ELR (cell line): ENCODE data around the gene MAL.
A peak's percentile ranks its signal among the peaks of the same experiment; 100 is the strongest.

ENCODE experiments used
- DNase-seq: peaks from one replicate; pipeline ENCODE4 v3.0.0-alpha.2; 2015; ENCODE audit warnings: low read depth

The MAL gene

DNA sequence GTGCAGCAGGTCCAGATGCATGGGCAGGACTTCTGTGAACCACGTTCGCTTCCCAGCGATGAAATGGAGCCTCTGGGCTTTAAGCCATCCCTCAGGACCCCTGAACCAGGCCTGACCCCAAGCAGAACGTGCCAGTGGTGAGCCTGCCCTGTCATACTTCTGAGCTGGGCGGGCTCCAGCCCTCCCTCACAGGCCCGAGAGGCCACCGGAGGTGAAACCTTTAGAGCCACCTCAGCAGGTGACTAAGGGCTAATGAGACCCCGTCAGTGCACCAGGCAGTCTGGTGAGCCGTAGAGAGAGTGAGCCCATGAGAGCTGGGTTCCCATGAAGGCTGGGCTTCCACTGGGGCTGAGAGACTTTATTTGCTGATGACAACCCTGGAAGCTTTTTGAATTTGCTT, 8.9 kb upstream of the MAL start:
- no peak for DNase-seq

DNA sequence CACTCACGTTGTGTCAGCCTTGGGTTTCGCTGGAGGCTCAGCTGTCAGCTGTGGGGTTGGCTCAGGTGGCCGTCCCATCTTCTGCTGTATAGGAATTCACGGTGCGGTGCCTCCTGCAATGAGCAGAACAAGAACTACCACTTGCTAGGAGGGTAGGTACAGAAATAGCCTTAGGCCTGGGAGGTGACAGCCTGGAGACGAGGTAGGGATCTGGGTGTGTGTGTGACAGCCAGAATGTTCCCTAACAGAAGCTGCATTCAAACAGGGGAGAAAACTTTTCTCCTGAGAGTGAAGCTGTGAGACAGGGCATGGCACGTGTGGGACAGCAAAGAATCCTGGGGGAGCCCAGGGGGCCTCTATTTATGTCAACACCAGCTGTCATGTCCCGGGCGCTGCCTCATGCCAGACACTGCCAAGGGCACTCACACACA, 8.4 kb upstream of the MAL start:
- DNase-seq, result no peak

DNA sequence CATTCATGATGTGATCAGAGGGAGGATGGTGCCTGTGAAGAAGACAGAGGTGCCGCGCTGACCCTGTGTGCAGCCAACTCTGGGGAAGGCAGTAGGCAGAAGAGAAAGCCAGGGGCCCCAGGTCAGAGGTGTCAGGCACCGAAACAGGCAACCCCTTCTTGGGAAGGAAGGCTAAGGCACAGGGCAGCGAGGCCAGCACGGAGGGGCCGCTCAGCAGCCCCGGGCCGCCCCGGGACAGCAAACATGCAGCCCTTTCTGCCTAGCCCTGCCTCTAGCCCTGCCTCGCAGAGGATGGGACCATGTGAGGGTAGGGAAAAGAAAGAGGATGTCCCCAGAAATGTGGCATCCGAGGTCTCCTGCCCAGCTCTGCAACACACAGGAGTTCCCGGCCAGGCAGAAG, 7.7 kb upstream of the MAL start:
- DNase-seq, result no peak

DNA sequence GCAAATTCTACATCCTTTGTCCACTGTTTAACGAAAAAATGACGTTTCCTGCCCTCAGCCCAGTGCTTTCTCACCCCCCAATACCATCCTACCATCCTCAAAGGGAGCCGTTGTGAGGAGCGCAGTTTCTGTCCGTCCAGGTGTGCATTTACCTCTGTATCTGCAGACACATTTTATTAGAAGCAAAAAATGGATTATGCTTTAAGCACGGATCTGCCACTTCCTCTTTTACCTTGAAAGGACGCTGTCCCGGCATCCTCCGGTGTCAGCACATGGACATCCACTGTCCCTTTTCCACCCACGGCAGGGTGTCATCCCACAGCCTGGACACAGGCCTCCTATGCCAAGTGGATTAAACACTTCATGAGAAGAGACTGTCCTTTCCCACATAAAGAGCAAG, 7.2 kb upstream of the MAL start:
- DNase-seq, result no peak

DNA sequence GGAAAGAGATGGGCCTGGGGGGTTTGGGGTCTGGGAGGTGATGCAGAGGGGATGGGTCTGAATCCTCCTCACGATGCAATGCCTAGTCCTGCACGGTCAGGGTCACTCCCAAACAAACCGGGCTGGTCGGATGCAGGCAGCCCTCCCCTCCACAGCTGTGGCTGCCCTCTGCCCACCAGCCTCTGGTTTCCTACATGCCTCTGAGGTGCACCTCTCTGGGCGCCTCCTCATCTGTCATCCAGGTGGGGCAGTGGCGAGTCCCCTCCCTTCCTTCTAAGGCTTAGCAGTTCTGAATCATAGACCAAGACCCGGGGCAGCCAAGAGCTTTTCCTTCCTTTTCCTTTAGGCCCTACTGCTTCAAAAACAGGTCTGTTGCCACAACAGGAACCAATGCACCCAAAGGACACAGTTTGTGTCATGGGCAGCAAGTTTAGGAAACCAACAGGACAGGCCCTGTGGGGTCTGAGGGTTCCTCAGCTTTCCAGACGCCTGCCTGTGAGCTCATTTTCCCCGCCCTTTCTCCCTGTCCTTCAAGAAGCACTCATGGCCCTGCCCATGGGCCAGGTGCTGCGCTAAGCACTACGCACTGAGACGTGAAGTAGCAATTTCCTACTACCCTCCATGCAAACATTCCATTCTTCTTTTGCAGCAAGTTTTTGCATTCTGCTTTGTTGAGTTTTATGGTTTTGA, 6.5 kb upstream of the MAL start:
- no peak for DNase-seq

DNA sequence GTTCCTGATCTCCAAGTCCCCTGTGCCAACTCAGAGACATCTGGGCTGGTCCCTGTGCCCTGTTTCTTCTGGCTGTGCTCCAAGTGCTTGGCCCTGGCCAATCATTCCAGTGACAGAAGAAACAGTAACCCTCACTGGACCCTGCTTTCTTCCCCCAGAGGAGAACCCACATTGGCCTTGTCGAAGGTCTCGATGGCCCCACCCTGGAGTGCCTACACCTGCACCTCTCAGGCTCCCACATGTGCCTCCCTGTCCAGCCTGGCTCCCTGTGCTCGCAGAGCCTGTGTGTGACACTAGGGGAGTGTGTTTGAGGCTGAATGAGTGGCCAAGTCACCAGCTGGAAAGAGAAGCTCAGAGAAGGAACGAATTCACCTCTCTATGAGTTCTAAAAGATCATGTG, 5.9 kb upstream of the MAL start:
- no peak for DNase-seq

DNA sequence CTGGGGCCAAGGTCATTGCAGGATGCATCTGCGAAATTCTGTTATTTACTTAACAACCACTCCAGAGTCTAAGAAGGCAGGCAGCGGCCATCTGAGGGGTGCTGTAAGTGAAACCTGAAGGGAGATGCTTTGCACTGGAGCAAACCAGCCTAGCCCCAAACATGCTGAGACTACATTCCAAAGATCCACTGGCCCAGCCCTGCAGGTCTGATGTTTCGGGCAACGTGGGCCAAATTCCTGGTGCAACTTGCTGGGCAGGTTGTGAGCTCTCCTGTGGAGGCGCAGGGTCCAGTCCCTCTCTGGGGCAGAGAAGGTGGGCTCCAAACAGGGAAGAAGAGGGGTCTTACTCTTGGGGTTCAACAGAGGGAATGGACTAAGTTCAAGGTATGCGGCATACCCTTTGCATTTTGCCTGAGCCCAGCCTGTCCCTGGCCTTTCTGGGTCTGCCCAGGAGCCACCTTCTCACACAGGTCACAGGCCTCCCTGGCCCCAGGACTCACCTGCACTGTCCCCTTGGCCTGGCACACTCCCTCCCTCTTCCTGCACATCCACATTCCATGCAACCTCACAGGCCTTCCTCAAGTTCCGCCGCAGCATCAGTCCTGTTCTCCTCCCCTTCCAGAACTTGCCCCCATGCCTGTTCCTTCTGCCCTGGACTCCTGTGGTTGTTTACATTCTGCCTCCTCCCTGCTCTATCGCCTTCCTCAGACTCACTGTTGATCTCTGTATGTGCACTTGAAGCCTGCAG, 5.1 kb upstream of the MAL start:
- DNase-seq, result no peak

DNA sequence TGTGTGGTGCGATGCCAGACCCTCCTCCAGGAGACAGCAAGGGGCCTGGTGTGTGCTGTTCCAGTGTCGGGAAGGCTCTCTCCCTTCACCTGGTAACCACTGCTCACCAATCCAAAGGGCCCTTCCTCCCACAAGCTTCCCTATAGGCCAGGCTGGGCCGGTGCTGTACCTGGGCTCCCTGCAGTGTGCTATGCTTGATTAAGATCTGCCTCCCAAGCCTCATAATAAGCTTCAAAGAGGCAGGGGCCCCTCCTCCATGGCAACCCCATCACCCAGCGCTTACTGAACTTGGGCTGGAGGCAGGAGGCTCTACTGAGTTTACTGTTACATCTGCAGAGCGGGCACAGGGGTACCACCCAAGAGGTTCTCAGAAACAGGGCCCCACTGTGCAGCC, 4.5 kb upstream of the MAL start:
- no peak for DNase-seq

DNA sequence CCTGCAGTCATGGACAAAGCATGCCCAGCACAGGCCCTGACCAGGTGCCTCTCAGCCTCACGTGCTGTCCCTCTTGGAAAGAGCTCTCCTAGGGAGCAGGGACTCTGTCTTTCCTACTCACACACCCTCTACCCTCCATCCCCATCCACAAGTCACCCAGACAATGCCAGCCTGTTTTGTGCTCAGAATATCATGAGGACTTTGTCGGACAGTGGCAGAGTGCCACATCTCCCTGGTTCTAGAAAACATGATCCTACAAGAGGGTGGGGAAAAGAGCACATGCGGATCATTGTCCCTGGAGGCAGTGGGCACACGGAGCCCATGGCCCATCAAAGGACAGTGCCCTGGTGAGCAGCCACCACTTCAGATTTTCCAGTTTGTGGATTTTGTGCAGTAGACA, 3.7 kb upstream of the MAL start:
- DNase-seq, result no peak

DNA sequence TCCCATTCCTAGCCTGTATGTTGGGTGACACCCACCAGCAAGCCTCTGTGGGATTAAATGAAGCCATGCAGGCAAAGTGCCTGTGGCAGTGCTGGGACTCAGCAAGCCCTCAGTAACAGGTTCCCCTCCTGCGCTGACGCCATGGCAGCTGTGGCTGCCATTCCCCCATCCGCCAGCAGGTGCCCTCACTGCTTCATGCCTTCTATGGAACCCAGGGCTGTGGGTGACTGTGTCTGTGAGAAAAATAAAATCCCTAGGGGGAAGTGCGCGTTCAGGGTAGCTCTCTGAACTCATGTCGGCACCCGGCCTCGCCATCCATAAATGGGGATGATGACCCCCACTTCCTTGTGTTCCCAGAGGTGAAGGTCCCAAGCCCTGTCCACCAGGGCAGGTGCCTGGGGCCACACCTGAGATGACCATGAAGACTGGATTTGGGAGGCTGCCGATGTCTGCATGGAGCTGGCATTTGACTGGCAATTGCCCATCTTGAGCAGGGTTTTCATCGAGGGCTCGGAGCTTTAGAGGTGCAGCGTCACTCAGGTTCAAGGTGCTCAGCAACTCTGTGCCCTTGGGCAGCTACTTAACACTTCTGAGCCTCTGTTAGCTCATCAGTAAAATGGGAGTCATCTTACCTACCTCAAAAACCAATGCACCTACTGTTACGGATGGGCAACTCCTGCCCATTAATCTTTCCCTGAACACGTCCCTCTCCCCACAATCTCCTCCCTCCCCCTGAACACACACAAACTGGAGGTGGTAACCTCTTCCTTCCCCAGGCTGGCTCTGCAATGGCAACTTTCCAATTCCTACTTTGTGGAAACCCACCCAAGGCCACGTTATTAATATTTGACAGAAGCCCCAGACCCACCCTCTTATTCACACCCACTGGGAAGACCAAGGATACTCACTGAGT, 2.9 kb upstream of the MAL start:
- peak; percentile 68 for DNase-seq

DNA sequence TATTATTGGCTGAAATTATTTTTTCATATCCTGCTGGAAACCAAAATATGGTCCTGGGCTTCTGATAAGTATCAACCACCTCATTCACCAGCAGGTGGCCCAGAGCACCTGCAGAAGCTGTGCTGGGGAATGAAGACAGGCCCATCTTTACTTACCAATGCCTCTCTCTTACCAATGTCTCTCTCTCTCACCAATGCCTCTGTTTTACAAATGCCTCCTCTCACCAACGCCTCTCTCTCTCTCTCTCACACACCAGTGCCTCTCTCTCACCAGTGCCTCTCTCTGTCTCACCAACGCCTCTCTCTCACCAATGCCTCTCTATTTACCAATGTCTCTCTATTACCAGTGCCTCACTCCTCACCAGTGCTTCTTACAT, 2.3 kb upstream of the MAL start:
- DNase-seq, result no peak

DNA sequence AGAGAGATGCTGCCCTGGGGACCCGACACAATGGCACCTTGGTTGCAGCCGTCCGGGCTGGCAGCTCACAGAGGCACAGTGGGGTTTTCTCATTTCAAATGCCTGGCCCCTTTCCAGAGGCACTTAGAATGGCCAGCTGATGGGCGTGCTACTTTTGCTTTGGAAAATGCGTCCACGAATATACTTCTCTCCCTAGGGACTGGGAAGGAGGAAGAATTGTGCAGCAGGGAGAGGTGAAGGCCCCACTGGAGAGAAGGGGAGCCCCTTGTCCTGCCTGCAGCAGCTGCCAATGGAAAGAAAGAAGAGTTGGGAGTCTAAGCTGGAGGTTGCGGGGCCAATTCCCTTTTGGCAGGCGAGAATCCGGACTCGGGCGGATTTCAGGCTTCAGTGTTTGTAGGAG, 1.1 kb upstream of the MAL start:
- DNase-seq, result no peak

DNA sequence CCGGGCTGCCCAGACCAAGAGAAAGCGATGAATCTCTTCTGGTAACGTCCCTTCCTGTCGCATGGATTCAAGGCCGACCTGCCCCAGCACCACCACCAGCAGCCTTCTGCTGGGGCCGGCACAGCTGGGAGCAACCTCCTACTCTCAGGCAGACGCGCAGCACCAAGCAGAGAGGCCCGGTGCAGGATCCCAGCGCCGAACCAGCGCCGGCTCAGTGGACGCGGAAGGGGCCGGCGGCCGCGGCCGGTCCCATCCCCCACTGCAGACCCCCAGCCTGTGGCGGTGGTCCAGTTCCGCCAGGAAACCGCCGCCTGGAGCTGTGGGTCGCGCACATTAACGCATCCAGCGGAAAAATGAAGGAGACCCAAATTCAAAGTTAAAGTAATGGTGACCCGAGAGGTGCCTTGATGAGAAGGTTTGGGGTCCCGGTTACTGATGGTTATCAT, 525 bp upstream of the MAL start:
- DNase-seq, result no peak

DNA sequence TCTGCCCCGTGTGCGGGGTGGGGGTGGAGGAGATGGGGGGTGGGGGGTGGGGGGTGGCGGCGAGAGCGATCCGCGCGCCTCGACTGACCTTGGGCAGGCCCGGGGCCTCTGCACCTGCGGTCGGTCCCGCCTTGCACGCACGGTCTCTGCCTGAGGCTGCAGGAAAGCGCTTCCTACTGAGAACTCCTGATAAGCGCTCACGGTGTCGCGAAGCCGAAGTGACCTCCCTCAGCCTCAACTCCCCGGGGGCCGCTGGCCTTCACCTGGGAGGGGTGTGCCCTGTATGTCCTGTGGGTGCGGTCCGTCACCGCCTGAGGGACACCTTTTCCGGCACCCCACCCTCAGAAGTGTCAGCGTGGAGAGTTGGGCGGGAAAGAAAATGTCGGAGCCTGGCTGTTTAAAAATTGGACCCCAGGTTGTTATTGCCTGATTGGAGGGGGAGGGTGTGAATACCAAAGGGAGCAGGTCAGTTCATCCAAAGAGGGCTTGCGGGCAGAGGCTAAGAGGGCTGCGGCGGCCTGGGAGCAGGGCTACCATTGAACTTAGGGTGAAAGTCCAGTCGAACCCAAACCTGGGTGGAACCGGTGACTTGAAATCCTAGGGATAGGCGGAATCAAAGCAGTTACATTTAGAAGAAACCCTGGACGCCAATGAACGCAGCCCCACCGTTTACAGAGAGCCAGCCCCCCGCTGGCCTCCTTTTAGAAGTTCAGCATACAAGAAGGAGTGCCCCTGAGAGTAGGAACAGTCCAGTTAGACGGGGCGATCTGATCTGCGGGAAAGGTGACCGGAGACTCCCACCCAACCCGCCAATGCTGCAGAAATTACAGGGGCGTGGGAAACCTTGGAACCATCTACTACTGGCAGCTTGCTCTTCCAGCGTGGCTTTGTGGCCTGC, 1.2 kb downstream of the MAL start:
- no peak for DNase-seq

DNA sequence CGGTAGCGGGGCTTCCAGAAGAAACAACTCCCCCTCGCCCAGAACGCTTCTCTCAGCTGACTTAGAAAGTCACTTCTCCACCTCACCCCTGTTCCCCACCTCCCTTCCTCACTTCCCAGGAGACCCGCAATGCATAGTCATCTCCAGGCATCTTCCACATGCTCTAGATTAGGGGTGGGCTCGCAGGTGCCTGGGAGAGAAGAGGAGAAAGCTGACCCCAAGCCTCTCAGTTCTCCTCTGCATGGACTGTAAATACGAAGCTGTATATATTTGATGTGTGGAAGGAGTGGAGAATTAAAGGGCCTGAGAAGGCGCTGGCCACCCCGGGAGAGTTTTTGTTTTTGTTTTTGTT, 1.8 kb downstream of the MAL start:
- no peak for DNase-seq

DNA sequence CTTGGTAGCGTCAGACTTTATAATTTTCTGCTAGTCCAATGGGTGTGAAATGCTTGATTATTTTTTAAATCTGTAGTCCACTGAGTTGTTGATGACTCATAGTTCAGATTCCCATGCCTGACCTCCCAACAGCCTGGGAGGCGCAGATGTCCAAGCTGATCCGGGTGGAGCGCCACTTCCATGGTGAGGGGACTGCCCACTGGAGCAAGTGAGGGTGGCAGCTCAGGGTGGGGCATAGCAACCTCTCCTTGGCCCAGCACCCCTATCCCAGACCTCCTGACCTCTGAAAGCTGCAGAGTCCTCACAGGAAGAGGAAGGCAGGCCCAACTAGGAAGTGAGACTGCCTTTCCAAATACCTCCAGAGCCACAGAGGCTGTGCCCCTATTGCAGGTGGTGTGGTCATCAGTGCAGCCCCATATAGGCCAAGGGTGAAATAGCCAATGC, 4.4 kb downstream of the MAL start:
- DNase-seq, result no peak

DNA sequence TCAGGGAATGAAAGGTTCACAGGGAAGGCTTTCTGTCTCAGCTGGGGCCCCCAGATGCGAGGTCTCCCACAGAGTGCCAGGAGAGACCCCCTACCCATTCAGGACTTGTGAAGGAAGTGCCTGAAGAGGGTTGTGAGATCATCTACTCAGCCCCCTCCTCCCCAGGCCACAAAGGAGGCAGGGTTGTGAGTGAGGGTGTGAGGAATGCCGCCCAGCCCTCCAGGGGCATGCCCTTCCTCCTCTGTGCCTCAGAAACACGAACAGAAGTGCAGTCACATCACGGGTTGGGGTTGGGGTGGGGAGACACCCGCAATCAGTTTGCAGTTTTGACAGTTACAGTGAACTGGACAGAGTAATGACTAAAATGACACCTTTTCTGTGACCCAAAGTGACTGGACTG, 5.0 kb downstream of the MAL start:
- no peak for DNase-seq

DNA sequence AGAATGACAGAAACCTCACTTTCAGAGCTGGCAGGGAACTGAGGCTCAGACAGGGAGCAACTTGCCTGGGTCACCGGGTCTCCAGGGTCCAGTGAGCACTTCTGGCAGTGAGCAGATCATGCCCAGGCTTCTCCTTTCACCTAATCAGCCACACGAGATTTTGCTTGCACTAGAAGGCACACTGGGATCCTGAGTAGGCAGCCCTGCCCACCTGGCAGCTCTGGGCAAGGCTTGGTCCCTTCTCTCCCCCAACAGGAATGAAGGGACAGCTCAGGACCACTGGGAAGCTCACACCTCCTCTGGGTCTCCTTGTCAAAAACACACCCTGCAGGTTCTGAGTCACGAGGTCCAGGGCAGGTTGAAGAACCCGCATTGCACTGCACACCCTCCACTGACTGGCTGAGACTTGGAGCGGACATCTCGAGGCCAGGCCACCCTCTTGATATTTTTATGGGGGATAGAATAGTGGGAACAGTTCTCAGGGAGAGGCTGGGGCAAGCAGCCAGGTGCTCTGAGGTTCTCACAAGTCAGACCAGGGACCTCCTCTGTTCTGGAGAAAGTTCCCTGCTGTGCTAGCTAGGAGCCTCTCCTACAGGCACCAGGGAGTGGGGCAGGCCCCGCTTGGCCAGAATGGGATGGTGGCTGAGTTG, 5.7 kb downstream of the MAL start:
- DNase-seq, result no peak

DNA sequence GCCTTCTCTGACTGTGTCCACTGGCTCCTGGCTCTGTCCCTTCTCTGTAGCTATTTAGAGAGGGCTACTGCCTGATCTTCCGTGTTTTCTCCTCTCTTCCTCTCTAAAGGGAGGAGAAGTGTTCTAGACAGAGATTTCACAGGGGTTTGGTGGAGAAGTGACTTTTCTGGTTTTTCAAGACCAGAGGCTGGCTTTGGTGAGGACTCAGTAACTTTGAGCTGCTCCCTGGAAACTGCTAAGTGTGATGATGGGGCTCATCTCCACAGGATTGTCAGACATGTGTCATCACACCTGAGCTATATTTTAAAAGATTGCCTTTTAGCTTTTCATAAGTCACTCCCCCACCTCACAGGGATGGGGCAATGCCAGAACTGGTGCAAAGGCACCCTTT, 6.2 kb downstream of the MAL start:
- no peak for DNase-seq

DNA sequence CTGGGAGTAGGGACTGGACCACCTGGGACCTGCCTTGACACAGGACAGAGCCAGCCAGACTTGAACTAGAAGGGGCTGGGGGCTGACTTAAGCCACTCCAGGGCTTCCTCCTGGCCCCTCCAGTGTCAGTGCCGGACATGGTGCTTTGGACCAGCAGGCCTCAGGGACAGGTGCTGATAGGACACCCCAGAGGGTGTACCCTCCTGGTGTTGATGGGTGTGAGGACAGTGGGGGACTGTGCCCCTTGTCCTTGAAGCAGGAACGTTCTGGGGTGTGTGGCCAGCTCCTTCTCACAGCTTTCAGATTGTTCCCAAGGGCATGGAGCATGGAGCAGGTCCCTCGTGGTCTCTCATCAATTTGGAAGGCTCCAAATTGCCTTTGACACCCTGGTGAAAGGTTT, 6.8 kb downstream of the MAL start:
- no peak for DNase-seq

DNA sequence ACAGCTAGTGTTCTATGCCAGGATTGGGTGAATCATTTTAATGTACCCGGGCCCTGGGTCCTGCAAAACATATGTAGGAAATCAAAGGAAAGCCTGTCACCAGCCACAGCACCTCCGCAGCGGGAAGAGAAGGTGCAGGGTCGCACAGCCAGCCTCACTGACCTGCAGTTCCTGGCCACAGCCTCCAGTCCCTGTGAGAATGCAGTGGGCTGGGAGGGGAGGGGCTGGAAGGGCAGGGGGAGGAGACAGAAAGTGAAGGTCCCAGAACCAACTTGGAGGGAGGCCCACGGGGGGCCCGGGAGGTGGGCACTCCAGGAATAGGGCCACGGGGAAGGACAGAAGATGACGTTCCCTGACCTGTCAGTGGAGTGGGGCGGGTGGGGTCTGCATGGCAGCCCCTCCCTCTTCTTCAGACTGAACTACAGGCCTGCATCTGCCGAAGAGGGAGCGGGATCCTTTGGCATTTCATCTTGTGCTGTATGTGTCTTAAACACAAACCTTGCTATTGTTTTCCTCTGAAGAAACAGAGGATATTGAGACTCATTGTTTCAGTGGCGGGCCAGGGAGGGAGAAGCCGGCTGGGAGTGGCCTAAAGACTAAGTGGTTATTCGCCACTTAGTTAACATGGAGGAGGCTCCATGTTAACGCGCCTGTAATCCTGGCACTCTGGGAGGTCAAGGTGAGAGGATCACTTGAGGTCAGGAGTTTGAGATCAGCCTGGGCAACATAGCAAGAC, 7.5 kb downstream of the MAL start:
- DNase-seq, result no peak
